MV-4-11 (cell line): Measurements from ENCODE around the gene DNAJA3.
A peak's percentile ranks its signal among the peaks of the same experiment; 100 is the strongest.
"Not testable (repeated sequence)": the region's sequence is repeated elsewhere in the genome, so short reads cannot be mapped to it uniquely, and the experiment has no call there.

Source experiments
- DNase-seq: peaks from one replicate; lab custom pipeline; 2025; lab: John Stamatoyannopoulos, UW

The DNAJA3 gene

GRCh38 chr16:4387781-4388180 lies 37.9 kb upstream of the DNAJA3 start:
- DNase-seq: no peak

GRCh38 chr16:4388271-4389021 lies 37.2 kb upstream of the DNAJA3 start:
- no peak for DNase-seq

- no peak for DNase-seq
Observed at GRCh38 chr16:4389051-4389955, 36.4 kb upstream of the DNAJA3 start.

- no peak for DNase-seq
Observed at GRCh38 chr16:4390266-4391260, 35.1 kb upstream of the DNAJA3 start.

- no peak for DNase-seq
Observed at GRCh38 chr16:4391631-4392381, 33.9 kb upstream of the DNAJA3 start.

GRCh38 chr16:4392382-4393239 lies 33.1 kb upstream of the DNAJA3 start:
- no peak for DNase-seq

- no peak for DNase-seq
Observed at GRCh38 chr16:4393240-4393600, 32.4 kb upstream of the DNAJA3 start.

- not testable (repeated sequence) for DNase-seq
Observed at GRCh38 chr16:4393850-4394249, 31.8 kb upstream of the DNAJA3 start.

GRCh38 chr16:4395055-4395726 lies 30.5 kb upstream of the DNAJA3 start:
- DNase-seq: no peak

- peak; percentile 82 for DNase-seq
Observed at GRCh38 chr16:4399001-4399730, 26.5 kb upstream of the DNAJA3 start.

- no peak for DNase-seq
Observed at GRCh38 chr16:4401094-4401501, 24.6 kb upstream of the DNAJA3 start.

GRCh38 chr16:4401510-4401909 lies 24.2 kb upstream of the DNAJA3 start:
- no peak for DNase-seq

GRCh38 chr16:4402439-4403132 lies 23.1 kb upstream of the DNAJA3 start:
- peak; percentile 53 for DNase-seq

GRCh38 chr16:4403133-4403949 lies 22.3 kb upstream of the DNAJA3 start:
- no peak for DNase-seq

GRCh38 chr16:4404247-4404966 lies 21.3 kb upstream of the DNAJA3 start:
- DNase-seq: peak; percentile 21

- DNase-seq: no peak
Observed at GRCh38 chr16:4404967-4405696, 20.5 kb upstream of the DNAJA3 start.
